ENCODE measurements around the gene GLIPR1.

GLIPR1 gene

GRCh38 chr12:75529316-75529715, 48.8 kb downstream of the GLIPR1 start:
- Histone ChIP-seq H3K18ac (ENCODE audit: low read length) (no peak overlapping the region), H2BK5ac (ENCODE audit: low read length) (no peak overlapping the region), H3K14ac (ENCODE audit: low read length) (no peak overlapping the region), H2BK120ac (ENCODE audit: low read depth, low read length) (no peak overlapping the region), H2AFZ (ENCODE audit: low read length) (no peak overlapping the region), H3K9ac (ENCODE audit: low read depth, low read length, poor library complexity) (no peak overlapping the region), H3K4me3 (ENCODE audit: low read length in 2 of 2) (no peak overlapping the region), H3K4me1 (ENCODE audit: control insufficient read depth in 2 of 2, insufficient read depth in 1 of 2, low read depth in 1 of 2, low read length in 2 of 2) (no peaks in the 10 kb centered on the region), H3K27me3 (ENCODE audit: control insufficient read depth in 3 of 3, insufficient read depth in 3 of 3, low read depth in 1 of 3, low read length in 3 of 3) (no peaks in the 10 kb centered on the region), H2BK15ac (ENCODE audit: low read length) (no peak overlapping the region), H3K79me1 (ENCODE audit: low read depth, low read length) (no peaks in the 10 kb centered on the region), H4K8ac (ENCODE audit: low read depth, low read length) (no peak overlapping the region), H3K4ac (ENCODE audit: low read length) (no peak overlapping the region), H3K9me3 (replicated peaks in 1 of 2; ENCODE audit: control insufficient read depth in 2 of 2, insufficient read depth in 1 of 2, low read depth in 1 of 2, low read length in 2 of 2) (no peaks in the 10 kb centered on the region), H2AK5ac (ENCODE audit: low read depth, low read length) (no peak overlapping the region), H3K36me3 (replicated peaks in 1 of 2; ENCODE audit: control insufficient read depth in 2 of 2, insufficient read depth in 2 of 2, low read length in 2 of 2) (no peaks in the 10 kb centered on the region), H3K4me2 (ENCODE audit: insufficient read depth, low read length, poor library complexity, severe bottlenecking) (no peak overlapping the region), H3K27ac (replicated peaks; ENCODE audit: low read length) (no peak overlapping the region), H3K23ac (ENCODE audit: low read depth, low read length, poor library complexity) (no peak overlapping the region), H2BK12ac (ENCODE audit: low read length) (no peak overlapping the region), H4K91ac (ENCODE audit: low read depth, low read length, poor library complexity) (no peak overlapping the region)
- no CpG with 5 or more reads among the region's 1 CpG for WGBS, 2 donors (ENCODE audit: extremely low coverage in 2 of 2, insufficient read length in 2 of 2, insufficient replicate concordance in 1 of 2)
- no peak for DNase-seq (ENCODE audit: low spot score)

- H3K4me2 ChIP-seq (ENCODE audit: insufficient read depth, low read length, poor library complexity, severe bottlenecking) = no peak overlapping the region
- H2BK120ac ChIP-seq (ENCODE audit: low read depth, low read length) = no peak overlapping the region
- H2BK12ac ChIP-seq (ENCODE audit: low read length) = no peak overlapping the region
- DNase-seq (ENCODE audit: low spot score) = no peak
- no peaks in the 10 kb centered on the region for H3K4me1 ChIP-seq (ENCODE audit: control insufficient read depth in 2 of 2, insufficient read depth in 1 of 2, low read depth in 1 of 2, low read length in 2 of 2)
- no peak overlapping the region for H2BK15ac ChIP-seq (ENCODE audit: low read length)
- H3K36me3 ChIP-seq (replicated peaks in 1 of 2; ENCODE audit: control insufficient read depth in 2 of 2, insufficient read depth in 2 of 2, low read length in 2 of 2) = no peaks in the 10 kb centered on the region
- no peaks in the 10 kb centered on the region for H3K27me3 ChIP-seq (ENCODE audit: control insufficient read depth in 3 of 3, insufficient read depth in 3 of 3, low read depth in 1 of 3, low read length in 3 of 3)
- no peak overlapping the region for H2AFZ ChIP-seq (ENCODE audit: low read length)
- no peak overlapping the region for H2AK5ac ChIP-seq (ENCODE audit: low read depth, low read length)
- no peak overlapping the region for H3K27ac ChIP-seq (replicated peaks; ENCODE audit: low read length)
- no CpG with 5 or more reads among the region's 1 CpG for WGBS, 2 donors (ENCODE audit: extremely low coverage in 2 of 2, insufficient read length in 2 of 2, insufficient replicate concordance in 1 of 2)
- H3K4me3 ChIP-seq (ENCODE audit: low read length in 2 of 2) = no peak overlapping the region
- no peaks in the 10 kb centered on the region for H3K79me1 ChIP-seq (ENCODE audit: low read depth, low read length)
- H3K14ac ChIP-seq (ENCODE audit: low read length) = no peak overlapping the region
- H3K9me3 ChIP-seq (replicated peaks in 1 of 2; ENCODE audit: control insufficient read depth in 2 of 2, insufficient read depth in 1 of 2, low read depth in 1 of 2, low read length in 2 of 2) = no peaks in the 10 kb centered on the region
- no peak overlapping the region for H4K8ac ChIP-seq (ENCODE audit: low read depth, low read length)
- no peak overlapping the region for H3K9ac ChIP-seq (ENCODE audit: low read depth, low read length, poor library complexity)
- no peak overlapping the region for H3K23ac ChIP-seq (ENCODE audit: low read depth, low read length, poor library complexity)
- no peak overlapping the region for H3K18ac ChIP-seq (ENCODE audit: low read length)
- no peak overlapping the region for H2BK5ac ChIP-seq (ENCODE audit: low read length)
- H4K91ac ChIP-seq (ENCODE audit: low read depth, low read length, poor library complexity) = no peak overlapping the region
- H3K4ac ChIP-seq (ENCODE audit: low read length) = no peak overlapping the region
Observed at GRCh38 chr12:75529826-75530225, 49.3 kb downstream of the GLIPR1 start.

- no peak overlapping the region for H3K27ac ChIP-seq (replicated peaks; ENCODE audit: low read length)
Observed at GRCh38 chr12:75533239-75533638, 52.7 kb downstream of the GLIPR1 start.

GRCh38 chr12:75539889-75540288, 59.3 kb downstream of the GLIPR1 start:
- Histone ChIP-seq H2BK15ac (ENCODE audit: low read length) (no peak overlapping the region), H2BK5ac (ENCODE audit: low read length) (no peak overlapping the region), H3K9me3 (replicated peaks in 1 of 2; ENCODE audit: control insufficient read depth in 2 of 2, insufficient read depth in 1 of 2, low read depth in 1 of 2, low read length in 2 of 2) (no peaks in the 10 kb centered on the region), H2BK120ac (ENCODE audit: low read depth, low read length) (no peak overlapping the region), H2AK5ac (ENCODE audit: low read depth, low read length) (no peak overlapping the region), H3K23ac (ENCODE audit: low read depth, low read length, poor library complexity) (no peak overlapping the region), H3K18ac (ENCODE audit: low read length) (no peak overlapping the region), H3K79me1 (ENCODE audit: low read depth, low read length) (no peaks in the 10 kb centered on the region), H3K9ac (ENCODE audit: low read depth, low read length, poor library complexity) (no peak overlapping the region), H4K8ac (ENCODE audit: low read depth, low read length) (no peak overlapping the region), H3K36me3 (replicated peaks in 1 of 2; ENCODE audit: control insufficient read depth in 2 of 2, insufficient read depth in 2 of 2, low read length in 2 of 2) (no peaks in the 10 kb centered on the region), H3K4me1 (ENCODE audit: control insufficient read depth in 2 of 2, insufficient read depth in 1 of 2, low read depth in 1 of 2, low read length in 2 of 2) (no peaks in the 10 kb centered on the region), H3K4ac (ENCODE audit: low read length) (no peak overlapping the region), H3K27ac (replicated peaks; ENCODE audit: low read length) (no peak overlapping the region), H2BK12ac (ENCODE audit: low read length) (no peak overlapping the region), H2AFZ (ENCODE audit: low read length) (no peak overlapping the region), H3K14ac (ENCODE audit: low read length) (no peak overlapping the region), H3K4me2 (ENCODE audit: insufficient read depth, low read length, poor library complexity, severe bottlenecking) (no peak overlapping the region), H3K4me3 (ENCODE audit: low read length in 2 of 2) (no peak overlapping the region), H4K91ac (ENCODE audit: low read depth, low read length, poor library complexity) (no peak overlapping the region), H3K27me3 (ENCODE audit: control insufficient read depth in 3 of 3, insufficient read depth in 3 of 3, low read depth in 1 of 3, low read length in 3 of 3) (no peaks in the 10 kb centered on the region)
- DNase-seq (ENCODE audit: low spot score) = no peak
- WGBS, 2 donors (ENCODE audit: extremely low coverage in 2 of 2, insufficient read length in 2 of 2, insufficient replicate concordance in 1 of 2) = no CpG with 5 or more reads among the region's 2 CpGs

More at GRCh38 chr12:75533239-75533638, 52.7 kb downstream of the GLIPR1 start:
- no peak overlapping the region for H3K9ac ChIP-seq (ENCODE audit: low read depth, low read length, poor library complexity)
- no peaks in the 10 kb centered on the region for H3K27me3 ChIP-seq (ENCODE audit: control insufficient read depth in 3 of 3, insufficient read depth in 3 of 3, low read depth in 1 of 3, low read length in 3 of 3)
- no peak overlapping the region for H3K4ac ChIP-seq (ENCODE audit: low read length)
- no peak overlapping the region for H4K8ac ChIP-seq (ENCODE audit: low read depth, low read length)
- no peak overlapping the region for H3K23ac ChIP-seq (ENCODE audit: low read depth, low read length, poor library complexity)
- no peaks in the 10 kb centered on the region for H3K36me3 ChIP-seq (replicated peaks in 1 of 2; ENCODE audit: control insufficient read depth in 2 of 2, insufficient read depth in 2 of 2, low read length in 2 of 2)
- no peaks in the 10 kb centered on the region for H3K79me1 ChIP-seq (ENCODE audit: low read depth, low read length)
- no peak overlapping the region for H2AK5ac ChIP-seq (ENCODE audit: low read depth, low read length)
- no peak overlapping the region for H2AFZ ChIP-seq (ENCODE audit: low read length)
- no peak overlapping the region for H2BK120ac ChIP-seq (ENCODE audit: low read depth, low read length)
- no peak overlapping the region for H2BK12ac ChIP-seq (ENCODE audit: low read length)
- no peak overlapping the region for H3K14ac ChIP-seq (ENCODE audit: low read length)
- no peak overlapping the region for H3K4me2 ChIP-seq (ENCODE audit: insufficient read depth, low read length, poor library complexity, severe bottlenecking)
- no peak overlapping the region for H3K18ac ChIP-seq (ENCODE audit: low read length)
- no peaks in the 10 kb centered on the region for H3K4me1 ChIP-seq (ENCODE audit: control insufficient read depth in 2 of 2, insufficient read depth in 1 of 2, low read depth in 1 of 2, low read length in 2 of 2)
- H2BK15ac ChIP-seq (ENCODE audit: low read length) = no peak overlapping the region
- WGBS, 2 donors (ENCODE audit: extremely low coverage in 2 of 2, insufficient read length in 2 of 2, insufficient replicate concordance in 1 of 2) = no CpG with 5 or more reads among the region's 2 CpGs
- H3K4me3 ChIP-seq (ENCODE audit: low read length in 2 of 2) = no peak overlapping the region
- no peak overlapping the region for H2BK5ac ChIP-seq (ENCODE audit: low read length)
- DNase-seq (ENCODE audit: low spot score) = no peak
- no peak overlapping the region for H4K91ac ChIP-seq (ENCODE audit: low read depth, low read length, poor library complexity)
- no peaks in the 10 kb centered on the region for H3K9me3 ChIP-seq (replicated peaks in 1 of 2; ENCODE audit: control insufficient read depth in 2 of 2, insufficient read depth in 1 of 2, low read depth in 1 of 2, low read length in 2 of 2)
